Bronchial epithelial cell (primary cell): ENCODE results near the gene UBE2V1. TPM values are rescaled to one million over a fixed set of nuclear protein-coding genes. Genes with fewer than 3 reads are reported as not detected.
A peak's percentile ranks its signal among the peaks of the same experiment; 100 is the strongest.

Experiments
- DNase-seq: peaks from one replicate; pipeline ENCODE4 v3.0.0-alpha.2; 2010; ENCODE audit warnings: low read depth
- FAIRE-seq: peaks from 2 replicates; lab custom pipeline; 2011; peaks lifted over from hg19 to GRCh38; lab: Jason Lieb, UNC
- H3K27me3 ChIP-seq: 2 replicates; pipeline ENCODE4 v1.5.1; 2011; ENCODE audit warnings: low read length; ENCODE audit not compliant: control insufficient read depth, insufficient read depth
- H3K36me3 ChIP-seq: 2 replicates; pipeline ENCODE4 v1.5.1; 2011; ENCODE audit warnings: low read length; ENCODE audit not compliant: control insufficient read depth, insufficient read depth
- H3K4me3 ChIP-seq: 2 replicates; pipeline ENCODE4 v1.5.1; 2011; ENCODE audit warnings: mild to moderate bottlenecking, low read depth, low read length, control low read depth
- total RNA-seq: library from RNA; depleted of rRNA; stranded (reverse); fragments of >200 nt; gene quantifications from 2 replicates; pipeline ENCODE4 v1.2.1, GENCODE V29; 2014
- TF ChIP-seq, protein P1 (sequence below): IDR thresholded peaks from 2 replicates; pipeline ENCODE4 v1.5.1; 2011; ENCODE audit warnings: mild to moderate bottlenecking, moderate library complexity, low read length, control low read depth, inconsistent platforms; ENCODE audit not compliant: insufficient read depth, severe bottlenecking

Gene UBE2V1
- total RNA-seq, 1 donor from 2014 or later, result 18.4 TPM

DNA sequence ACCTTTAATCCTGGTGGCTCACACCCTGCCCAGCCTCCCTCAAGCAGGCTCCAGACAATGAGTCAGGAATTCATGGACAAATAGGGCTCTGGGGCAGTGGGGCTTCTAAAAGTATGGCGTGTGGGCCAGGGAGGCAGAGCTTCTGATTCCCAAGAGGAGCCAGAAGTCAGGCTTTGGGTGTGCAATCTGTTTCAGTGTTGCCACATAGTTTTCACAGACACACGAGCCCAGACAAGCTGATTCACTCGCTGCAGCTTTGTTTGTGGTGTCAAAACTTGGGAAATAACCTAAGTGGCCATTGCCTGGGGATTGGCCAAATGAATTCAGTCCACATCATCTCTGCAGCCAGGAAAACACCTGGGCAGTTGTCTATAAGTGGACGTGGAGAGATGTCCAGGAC is 31.4 kb upstream of the UBE2V1 start:
- no peak overlapping the region for H3K4me3 ChIP-seq
- FAIRE-seq (no peak), DNase-seq (peak; percentile 100)
- peaks cover 33% of the 10 kb centered on the region for H3K36me3 ChIP-seq
- TF ChIP-seq, protein P1, sequence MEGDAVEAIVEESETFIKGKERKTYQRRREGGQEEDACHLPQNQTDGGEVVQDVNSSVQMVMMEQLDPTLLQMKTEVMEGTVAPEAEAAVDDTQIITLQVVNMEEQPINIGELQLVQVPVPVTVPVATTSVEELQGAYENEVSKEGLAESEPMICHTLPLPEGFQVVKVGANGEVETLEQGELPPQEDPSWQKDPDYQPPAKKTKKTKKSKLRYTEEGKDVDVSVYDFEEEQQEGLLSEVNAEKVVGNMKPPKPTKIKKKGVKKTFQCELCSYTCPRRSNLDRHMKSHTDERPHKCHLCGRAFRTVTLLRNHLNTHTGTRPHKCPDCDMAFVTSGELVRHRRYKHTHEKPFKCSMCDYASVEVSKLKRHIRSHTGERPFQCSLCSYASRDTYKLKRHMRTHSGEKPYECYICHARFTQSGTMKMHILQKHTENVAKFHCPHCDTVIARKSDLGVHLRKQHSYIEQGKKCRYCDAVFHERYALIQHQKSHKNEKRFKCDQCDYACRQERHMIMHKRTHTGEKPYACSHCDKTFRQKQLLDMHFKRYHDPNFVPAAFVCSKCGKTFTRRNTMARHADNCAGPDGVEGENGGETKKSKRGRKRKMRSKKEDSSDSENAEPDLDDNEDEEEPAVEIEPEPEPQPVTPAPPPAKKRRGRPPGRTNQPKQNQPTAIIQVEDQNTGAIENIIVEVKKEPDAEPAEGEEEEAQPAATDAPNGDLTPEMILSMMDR, result no peak
- no peaks in the 10 kb centered on the region for H3K27me3 ChIP-seq

DNA sequence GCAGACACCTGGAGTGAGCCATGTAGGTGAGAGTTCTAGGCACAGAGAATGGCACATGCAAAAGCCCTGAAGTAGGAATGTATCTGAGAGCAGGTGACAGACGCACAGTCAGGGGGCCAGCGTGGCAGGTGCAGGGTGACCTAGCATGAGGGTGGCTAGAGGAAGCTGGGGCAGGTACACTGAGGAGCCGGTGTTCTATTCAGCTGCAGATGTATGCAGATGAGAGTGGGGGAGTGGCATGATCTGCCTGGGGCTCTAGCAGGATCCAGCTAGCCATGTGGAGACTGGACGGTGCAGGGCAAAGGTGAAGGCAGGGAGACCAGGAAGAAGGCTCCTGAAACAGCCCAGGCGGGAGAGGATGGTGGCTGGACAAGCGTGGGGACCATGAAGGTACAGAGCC is 29.9 kb upstream of the UBE2V1 start:
- peaks cover 30% of the 10 kb centered on the region for H3K36me3 ChIP-seq
- no peaks in the 10 kb centered on the region for H3K27me3 ChIP-seq
- DNase-seq (no peak), FAIRE-seq (no peak)
- H3K4me3 ChIP-seq, result no peak overlapping the region
- TF ChIP-seq, protein P1, result no peak

DNA sequence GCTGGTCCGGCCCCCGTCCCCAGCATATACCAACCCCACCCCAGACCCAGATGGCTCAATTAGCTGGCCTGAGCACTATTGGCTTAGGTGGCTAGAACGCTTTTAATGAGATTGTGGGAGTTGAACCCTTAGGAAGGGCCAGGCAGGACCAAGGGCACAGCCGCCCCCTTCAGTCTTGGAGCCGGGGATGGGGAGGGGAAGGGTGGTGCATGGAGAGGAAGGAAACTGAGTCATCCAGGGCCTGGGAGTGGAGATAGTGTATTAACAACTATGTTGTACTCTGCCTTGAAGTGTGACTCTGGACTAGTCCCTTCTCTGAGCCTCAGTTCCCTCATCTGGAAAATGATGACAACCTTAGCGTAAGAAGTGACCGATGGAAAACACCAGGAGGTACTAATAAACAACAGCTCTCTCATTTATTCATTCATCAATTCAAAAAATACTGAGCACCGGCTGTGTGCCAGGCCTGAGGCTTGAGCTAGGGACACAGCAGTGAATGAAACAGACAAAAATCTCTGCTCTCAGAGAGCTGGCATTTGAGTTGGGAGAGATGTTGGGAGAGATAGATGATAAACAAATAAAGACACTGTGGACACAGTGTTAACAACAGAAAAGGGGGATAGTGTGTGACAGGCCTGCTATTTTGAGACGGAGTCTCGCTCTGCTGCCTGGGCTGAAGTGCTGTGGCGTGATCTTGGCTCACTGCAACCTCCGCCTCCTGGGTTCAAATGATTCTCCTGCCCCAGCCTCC is 29.0 kb upstream of the UBE2V1 start:
- H3K36me3 ChIP-seq, result peaks cover 31% of the 10 kb centered on the region

DNA sequence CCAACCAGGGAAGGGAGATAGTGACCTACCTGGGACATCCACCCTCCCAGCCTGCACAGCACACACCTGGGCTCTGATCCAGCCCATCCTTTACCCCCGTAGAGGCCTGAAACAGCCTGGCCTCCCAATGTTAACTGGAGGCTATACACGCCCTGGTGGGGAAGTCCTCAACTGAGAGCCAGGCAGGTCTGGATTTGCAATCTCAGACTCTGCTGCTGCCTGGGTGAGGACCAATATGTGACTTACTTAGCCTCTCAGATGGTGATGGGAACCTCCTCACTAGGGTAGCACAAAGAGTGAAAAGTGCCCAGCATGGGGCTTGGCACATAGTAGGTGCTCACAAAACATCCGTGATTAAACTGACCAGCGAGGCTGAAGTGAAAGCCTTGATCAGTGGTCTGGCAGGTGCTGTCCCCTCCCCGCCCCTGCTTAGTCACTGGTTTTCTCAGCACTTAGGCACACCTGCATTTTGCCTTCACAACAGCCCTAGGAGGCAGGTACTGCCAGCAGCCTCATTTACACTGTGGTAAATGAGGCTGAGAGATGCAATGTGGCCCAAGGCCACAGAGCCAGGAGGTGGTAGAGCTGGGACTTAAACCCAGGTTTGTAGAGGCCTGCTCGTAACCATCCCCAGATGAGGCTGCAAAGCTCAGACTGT is 28.2 kb upstream of the UBE2V1 start:
- Histone ChIP-seq H3K27me3 (no peaks in the 10 kb centered on the region), H3K36me3 (peaks cover 29% of the 10 kb centered on the region), H3K4me3 (no peak overlapping the region)
- TF ChIP-seq, protein P1, result no peak
- FAIRE-seq (no peak), DNase-seq (peak; percentile 76)

More for the DNA sequence above, 29.0 kb upstream of the UBE2V1 start:
- Histone ChIP-seq H3K27me3 (no peaks in the 10 kb centered on the region), H3K4me3 (no peak overlapping the region)
- FAIRE-seq (no peak), DNase-seq (peak; percentile 48)
- TF ChIP-seq, protein P1, result no peak

DNA sequence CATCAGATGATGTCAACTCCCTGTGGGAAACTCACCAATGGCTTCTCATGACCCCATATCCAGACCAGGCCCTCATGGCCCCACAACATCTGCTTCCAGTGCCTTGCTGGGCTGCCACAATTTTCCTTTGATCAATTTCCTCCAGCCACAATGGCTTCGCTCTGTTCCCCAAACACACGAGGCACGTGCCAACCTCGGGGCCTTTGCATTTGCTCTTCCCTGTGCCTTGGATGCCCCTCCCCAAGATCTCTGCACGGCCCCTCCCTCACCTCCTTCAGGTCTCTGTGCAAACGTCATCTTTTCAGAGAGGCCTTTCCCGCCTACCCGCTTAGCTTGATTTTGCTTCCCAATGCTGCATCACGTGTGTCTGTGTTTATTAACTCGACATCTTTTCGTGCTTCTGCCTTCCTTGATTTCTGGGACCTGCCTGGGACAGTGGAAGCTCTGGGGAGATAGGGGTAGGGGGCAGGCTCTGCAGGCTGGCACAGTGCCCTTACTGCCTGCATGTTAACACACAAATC is 27.4 kb upstream of the UBE2V1 start:
- H3K36me3 ChIP-seq, result peaks cover 28% of the 10 kb centered on the region
- no peak overlapping the region for H3K4me3 ChIP-seq
- no peak for DNase-seq
- FAIRE-seq, result no peak
- TF ChIP-seq, protein P1, result no peak
- H3K27me3 ChIP-seq, result no peaks in the 10 kb centered on the region
